ENCODE measurements around the gene SLC35F1.
"Not testable (repeated sequence)": the region's sequence is repeated elsewhere in the genome, so short reads cannot be mapped to it uniquely, and the experiment has no call there.

The SLC35F1 gene

DNA sequence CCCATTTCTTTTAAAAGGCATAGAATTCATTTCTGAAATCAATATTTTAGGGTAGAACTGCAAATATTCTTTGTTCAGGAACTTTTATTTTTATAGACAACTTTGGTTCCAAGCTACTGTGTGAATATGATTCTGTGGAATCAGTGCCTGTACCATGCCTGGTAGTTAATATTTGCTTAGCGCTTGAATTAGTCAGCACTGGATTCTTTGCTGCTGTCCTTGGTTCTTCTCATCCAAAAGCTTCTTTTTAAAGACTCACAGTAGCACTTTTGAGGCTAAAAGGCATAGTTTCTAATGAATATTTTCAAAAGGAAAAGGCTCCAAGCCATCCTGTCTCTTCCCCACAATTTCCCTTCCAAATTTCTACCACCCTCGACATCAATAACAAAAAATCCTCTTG lies 109.5 kb downstream of the SLC35F1 start:
- no peak for DNase-seq

DNA sequence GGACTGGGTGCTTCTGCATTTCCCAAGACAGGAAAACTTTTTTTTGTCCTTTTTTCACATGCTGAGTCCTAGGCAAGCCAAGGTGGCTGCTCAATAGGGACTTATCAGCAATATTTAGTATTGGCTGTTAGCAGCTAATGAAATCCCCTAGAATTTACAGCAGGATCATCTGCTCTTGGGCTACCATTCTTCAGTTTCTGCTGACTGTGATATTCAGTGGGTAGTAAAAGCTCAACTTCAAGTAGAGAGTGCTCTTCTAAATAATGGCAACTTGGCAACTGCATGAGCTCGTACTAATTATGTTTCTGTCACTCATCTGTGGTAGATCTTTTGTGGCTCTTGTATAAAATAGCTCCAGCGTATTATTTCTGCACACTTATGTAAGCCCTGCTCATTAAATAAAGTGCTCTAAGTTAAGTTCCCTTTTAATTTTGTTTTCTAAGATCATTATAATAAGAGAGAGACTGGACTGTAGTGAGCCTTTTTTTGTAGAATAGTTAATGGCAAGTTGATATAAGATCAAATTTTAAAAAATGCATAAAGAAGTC lies 110.3 kb downstream of the SLC35F1 start:
- DNase-seq: no peak

DNA sequence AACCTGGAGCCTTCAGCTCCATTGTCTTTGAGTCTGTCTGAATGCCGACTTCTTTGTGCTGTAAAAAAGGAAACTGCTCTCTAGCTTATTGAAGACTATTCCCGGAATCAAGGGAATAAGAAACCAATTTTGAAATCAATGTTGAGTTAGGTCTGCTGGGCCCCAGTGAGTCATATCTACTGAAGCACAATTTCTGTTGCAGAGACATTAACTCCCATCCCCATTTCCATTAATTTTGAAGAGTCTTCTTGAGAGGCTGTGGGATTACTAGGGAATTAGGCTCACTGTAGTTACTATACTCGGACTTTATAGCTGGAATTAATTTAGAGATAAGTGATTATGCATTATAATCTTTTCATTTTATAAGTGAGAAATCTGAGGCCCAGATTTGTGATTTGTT lies 116.7 kb downstream of the SLC35F1 start:
- no peak for DNase-seq

DNA sequence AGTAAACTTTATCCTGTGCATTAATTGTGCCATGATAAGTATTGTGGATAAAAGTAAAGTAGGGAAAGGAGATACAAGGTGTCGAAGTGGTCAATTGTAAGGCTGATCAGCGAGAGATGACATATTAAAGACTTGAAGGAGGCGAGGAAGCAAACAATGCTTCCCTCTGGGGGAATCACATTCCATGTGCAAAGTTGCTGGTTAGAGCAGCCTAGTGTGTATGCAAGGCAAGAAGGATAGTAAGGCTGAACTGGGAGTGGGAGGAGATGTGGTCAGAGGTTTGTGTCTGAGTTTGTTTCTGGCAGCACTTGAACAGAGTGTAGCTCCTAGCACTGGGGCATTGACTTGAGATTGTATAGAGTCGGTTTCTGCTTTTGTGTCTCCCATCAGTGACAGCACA lies 122.9 kb downstream of the SLC35F1 start:
- DNase-seq: no peak

DNA sequence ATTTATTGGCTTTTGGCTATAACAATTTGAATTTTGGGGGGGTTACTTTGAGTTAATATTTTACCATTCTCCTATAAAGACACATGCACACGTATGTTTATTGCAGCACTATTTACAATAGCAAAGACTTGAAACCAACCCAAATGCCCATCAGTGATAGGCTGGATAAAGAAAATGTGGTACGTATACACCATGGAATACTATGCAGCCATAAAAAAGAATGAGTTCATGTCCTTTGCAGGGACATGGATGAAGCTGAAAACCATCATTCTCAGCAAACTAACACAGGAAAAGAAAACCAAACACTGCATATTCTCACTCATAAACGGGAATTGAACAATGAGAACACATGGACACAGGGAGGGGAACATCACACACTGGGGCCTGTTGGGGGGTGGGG lies 130.4 kb downstream of the SLC35F1 start:
- not testable (repeated sequence) for DNase-seq

DNA sequence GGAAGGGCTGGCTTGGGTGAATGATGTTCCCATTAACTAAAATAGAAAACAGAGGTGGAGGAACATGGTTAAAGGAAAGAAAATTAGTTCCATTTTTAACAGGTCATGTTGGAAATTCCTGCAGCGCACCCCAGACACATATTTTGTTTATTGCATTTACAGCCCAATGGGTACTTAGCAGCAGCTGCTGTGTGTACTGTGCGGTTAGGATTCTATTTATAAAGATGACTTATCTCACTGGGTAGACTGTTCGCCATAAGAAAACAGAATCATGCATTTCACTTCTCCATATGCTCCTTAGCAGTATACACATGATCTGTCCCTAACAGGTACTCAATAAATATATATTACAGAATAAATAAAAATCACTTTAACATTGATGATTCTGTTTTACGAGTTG lies 135.8 kb downstream of the SLC35F1 start:
- no peak for DNase-seq

DNA sequence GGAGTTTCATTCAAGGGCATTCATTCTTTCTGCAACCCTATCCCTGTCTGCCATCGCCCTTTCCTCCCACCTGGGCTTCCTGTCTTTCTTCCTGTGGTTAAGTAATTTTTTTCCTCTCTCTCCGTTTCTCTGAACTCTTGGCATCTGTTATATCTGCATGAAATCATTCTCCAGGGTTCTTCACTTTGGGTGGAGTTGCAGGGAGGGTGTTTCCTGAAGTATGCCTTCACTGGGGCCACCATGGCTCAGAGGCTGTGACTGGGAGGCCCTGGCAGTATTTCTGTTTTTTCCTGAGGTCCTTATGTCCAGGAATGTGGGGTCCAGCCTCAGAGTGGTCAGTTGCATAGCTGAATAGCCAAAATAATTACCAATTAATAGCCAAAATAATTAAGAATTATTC lies 137.2 kb downstream of the SLC35F1 start:
- DNase-seq: no peak

DNA sequence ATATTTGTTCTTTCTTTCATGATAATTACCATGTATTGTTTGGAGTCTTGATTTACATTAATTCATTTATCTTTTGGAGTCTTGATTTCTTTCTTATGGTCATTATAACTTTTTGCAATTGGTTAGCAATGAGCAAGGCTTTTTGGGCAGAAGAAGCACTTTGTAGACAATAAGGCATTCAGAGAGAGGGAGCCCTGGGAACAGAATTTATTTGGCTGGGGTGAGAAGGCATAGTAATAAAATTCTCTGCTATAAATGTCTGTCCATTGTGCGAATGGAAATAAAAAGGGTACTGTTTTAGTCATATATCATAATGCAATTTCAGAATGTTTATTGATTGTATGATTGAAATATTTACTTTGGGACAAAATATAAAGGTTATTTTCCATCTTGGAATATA lies 147.0 kb downstream of the SLC35F1 start:
- no peak for DNase-seq

DNA sequence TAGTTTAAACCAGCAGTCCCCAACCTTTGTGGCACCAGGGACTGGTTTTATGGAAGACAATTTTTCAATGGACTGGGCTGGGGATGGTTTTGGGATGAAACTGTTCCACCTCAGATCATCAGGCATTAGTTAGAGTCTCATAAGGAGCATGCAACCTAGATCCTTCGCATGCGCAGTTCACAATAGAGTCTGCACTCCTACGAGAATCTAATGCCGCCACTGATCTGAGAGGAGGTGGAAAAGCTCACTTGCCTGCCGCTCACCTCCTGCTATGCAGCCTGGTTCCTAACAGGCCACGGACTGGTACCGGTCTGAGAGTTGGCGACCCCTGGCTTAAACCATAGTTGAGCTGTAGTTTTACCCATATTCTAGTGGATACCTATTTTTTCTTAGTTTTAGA lies 154.6 kb downstream of the SLC35F1 start:
- DNase-seq: no peak

DNA sequence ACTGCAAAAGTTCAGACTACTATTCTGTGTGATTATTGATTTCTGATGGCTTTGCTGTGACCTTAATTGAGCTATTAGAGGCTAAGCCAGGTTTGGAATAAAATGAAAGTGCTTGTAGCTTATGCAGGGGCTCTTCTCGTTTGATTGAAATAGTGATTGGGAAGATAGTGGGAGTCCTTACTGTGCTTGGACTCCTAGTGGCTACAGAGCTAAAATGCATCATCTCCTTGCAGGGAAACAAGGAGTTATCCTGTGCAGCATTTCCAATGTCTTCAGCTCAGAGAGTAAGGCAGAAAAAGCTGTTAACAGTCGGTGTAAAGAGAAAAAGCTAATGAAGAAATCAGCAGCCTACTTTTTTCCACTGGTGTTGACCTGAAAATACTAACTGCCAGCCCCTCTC lies 173.5 kb downstream of the SLC35F1 start:
- DNase-seq: no peak

DNA sequence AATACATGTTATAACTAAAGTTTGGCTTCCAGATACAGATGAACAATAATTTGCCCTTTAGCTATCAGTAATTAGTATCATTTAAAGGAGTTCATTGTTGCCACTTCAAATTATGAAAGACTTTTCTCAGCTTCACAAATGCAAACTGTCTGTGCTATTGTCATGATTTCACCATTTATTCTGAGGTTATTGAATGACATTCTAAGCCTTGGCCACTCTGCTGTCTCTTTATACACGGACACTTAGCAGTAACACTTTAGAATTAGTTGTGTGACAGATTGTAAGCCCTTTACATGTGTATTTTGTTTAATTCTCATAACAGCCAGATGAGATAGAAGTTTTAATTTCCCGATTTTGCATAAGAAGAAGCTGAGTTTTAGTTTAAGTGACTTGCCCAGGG lies 176.6 kb downstream of the SLC35F1 start:
- no peak for DNase-seq

DNA sequence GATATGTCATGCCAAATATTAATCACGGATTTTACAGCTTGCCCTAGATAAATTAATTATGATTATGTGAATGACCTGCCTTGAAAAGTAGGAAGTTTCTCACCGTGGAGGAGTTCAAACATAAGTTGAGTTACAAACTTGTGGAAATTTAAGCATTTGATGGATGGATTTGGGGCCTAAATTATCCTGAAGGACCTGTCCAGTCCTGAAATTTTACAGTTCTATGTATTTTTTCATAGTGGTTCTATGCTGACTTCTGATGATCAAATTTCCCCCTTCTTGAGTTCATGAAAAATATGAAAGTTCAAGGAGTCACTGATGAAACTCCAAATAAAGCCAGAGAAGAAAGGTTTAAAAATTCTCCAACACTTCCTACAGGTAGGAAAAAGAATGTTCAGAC lies 178.6 kb downstream of the SLC35F1 start:
- DNase-seq: no peak

DNA sequence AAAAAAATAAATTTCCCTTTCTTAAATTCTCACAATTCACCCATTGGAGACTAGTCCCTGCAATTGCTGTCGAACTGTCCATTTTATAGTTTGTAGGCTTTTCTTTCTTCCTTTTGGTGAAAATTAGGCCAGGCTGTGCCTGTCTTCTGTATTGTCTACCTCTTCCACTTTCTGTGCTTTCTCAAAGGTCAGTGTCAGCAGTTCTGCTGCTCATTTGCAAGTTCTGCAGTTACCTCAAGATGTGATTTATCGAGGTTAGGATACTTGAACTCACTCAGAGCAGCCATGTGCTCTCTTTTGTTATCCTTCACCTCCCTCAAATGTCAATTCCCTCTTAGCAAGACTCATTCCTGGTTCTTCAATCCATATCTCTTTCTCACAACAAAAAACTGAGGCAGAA lies 179.1 kb downstream of the SLC35F1 start:
- DNase-seq: no peak

DNA sequence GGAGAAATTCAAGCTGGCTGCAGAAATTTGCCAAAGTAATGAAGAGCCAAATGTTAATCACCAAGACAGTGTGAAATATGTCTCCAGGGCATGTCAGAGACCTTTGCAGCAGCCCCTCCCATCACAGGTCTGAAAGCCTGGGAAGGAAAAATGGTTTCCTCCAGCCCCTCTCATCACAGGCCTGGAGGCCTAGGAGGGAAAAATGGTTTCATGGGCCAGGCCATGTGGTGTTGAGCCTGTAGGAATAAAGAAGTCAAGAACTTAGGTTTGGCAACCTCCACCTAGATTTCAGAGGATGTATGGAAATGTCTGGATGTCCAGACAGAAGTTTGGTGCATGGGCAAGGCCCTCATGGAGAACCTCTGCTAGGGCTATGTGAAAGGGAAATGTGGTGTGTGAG lies 185.0 kb downstream of the SLC35F1 start:
- DNase-seq: no peak

DNA sequence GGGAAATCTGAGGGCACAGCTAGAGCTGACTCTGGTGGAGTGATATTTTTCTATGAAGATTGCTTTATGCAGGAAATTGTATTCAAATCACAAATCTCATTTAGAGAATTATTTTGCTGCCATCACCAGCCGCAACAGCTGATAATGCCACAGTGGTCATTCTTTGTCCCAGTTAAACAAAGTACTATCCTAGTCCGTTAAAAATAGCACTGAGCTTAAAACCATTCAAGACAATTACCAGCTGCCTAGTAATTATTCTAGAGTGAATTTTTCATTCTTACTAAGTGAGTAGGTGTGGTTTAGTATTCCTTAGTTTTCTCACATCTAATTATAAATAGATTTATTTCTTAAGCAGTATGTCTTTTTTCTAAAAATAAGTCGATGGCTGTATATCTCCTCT lies 190.5 kb downstream of the SLC35F1 start:
- DNase-seq: no peak

DNA sequence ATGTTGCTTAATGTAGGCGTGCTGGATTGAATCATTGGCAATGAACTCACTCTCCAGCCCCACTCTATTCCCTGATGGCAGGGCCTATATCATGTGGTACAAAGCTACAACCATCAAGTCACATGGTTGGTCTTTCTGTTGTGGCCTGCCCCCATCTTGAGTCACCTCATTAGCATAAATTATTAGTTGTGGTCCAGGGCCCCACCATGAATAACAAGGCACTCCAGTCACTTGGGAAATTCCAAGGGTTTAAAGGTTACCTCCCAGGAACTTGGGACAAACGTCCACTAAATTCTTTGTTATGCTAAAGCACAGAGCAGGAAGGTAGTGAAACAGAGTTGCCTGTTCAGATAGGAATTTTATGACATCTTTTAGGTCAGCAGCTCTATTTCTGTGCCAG lies 193.7 kb downstream of the SLC35F1 start:
- DNase-seq: no peak

DNA sequence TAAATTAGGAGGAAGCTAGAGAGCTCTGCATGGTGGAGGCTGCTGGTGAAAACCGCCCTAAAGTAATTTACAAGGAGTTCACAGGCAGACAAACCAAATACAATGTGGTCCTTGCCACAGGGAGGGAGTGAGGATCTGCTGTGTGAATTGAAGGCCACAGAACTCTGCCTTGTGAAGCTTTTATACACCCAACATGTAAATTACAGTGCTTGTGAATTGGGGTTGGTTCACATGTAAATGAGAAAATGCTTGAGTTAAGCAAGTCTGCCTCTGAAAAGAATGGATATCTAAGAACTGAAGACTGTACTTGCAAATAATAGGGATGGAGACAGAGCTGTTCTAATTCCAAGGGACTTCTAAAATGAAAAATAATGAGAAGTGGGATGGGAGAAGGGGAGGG lies 194.2 kb downstream of the SLC35F1 start:
- no peak for DNase-seq

DNA sequence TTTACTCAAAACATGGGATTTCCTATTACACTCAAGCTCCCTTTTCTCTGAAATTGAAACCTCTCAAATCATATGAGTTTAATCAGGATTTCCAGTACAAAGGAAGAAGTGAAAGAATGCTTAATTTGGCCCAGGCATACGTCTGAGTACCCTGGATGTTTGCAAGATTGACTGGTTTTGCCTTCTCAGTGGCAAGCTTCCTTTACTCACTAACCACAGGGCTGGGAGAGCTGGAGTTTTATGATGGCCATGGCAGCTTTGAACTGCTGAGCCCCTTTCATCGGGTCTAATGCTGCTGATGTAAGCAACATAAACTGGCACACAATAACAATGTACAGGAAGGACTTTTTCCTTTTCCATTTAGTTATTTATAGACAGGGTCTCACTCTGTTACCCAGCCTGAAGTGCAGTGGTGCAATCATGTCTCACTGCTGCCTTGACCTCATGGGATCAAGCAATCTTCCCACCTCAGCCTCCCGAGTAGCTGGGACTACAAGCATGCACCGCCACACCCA lies 194.8 kb downstream of the SLC35F1 start:
- DNase-seq: no peak

DNA sequence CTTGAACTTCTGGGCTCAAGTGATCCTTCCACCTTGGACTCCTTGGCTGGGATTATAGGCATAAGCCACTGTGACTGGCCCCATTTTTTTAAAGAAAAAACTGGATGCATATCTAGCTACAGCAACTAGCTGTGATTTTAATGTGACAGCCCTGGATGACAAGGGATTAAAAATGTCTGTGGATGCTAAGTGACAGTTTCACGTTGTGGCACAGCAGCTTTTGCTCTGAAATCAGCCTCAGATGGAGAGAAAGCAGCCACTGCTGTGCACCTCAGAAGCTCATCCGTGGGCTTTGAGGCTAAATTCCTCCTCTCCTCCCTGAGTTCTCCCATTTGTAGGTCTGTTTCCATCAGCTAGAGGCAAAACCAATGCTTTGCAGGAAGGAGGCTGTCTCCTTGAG lies 195.3 kb downstream of the SLC35F1 start:
- DNase-seq: no peak

DNA sequence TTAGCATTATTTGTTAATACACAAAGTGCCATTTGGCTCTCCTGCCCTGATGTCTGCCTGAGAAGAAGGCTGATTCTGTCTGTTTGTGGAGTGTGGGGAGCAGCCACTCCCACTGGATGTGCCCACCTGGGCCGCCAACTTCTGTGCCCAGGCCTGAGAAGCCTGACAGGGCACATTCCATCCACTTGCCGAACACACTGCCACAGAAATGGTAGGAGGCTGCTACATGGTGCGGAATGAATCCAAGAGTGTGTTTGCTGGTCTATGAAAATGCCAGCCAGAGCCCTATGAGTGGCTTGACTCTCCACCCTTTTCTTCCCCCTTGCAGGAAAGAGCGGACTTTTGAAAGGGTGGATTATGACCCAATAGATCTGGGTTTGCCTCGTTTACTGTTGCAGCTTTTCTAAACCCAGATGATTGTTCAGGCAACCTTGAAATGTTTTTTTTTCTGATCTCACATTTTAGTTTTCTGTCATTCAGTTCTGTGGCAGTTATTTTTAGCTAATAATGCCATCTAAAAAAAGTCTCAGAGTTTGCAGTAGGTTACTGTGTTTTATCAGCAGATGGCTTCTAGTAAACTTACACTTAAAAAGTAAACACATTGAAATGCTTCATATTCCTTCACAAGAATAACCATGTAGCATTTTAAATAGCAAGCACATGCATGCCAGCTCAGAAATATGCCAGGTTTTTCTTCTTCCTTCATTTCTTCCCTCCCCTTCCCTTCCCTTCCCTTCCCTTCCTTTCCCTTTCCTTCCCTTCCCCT lies 196.5 kb downstream of the SLC35F1 start:
- DNase-seq: no peak

DNA sequence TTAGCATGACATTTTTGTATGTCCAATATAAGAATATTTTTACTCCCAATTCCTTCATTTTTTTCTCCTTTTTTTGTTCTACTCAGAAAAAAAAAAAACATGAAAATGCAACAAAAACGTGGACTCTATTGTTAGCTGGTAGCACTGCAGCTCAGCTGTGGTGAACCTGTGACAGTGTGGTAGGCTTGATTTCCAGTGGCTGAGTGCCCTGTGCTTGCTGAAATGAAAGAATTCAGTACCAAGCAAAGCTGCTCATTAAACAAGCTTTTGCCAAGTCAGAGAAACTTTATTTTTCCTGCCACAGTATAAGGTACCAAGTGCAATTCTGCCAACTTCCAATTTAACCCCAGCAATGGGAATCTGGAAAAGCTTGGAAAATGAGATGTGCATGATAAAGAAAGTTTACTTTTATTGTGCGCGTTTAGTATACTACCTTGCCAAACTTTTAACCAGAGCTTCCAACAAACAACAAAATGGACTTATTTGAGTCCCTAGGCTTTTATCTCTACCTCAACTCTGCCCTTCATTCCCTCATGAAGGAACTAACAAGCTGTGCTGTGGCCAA lies 215.2 kb downstream of the SLC35F1 start:
- DNase-seq: no peak

DNA sequence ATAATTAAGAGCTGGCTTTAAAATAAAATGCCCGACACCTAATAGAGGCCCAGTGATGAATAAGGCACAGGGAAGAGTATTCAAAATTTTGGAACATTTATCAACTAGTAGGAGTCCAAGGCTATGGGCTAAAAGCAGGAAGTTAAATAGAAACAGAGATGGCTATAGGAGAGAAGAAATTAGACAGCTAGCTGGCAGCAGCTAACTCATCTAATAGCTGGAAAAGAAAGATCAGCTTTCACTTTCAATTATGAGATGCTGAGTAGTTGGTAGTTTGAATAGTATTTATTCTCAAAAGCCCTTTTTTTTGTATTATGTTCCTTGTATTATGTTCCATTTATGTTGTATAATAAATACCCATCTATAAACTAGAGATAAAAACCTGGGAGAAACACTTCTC lies 215.7 kb downstream of the SLC35F1 start:
- no peak for DNase-seq

DNA sequence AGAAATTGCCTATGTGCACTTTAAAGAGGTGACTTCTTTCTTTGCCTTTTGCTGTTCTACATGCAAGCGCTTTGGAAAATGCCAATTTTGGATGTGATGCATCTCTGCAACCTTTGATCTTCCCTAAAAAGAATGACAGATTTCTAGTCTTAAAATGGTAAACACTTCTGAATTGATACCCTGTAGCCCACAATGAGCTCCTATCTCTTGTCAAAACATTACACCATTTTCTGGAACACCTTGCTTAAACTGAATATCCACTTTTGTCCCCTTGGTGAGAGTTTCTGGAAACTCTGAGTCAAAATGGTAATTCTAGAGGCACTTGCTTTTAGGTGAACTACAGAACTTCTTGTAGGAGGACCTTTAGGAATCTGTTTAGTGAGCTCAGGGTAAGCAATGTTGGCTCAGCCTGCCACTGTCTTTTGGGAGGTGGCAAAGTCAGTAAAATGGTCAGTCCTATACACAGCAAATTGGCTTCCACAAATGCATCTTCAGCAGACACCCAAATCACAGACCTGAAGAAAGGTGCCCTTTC lies 216.5 kb downstream of the SLC35F1 start:
- no peak for DNase-seq

DNA sequence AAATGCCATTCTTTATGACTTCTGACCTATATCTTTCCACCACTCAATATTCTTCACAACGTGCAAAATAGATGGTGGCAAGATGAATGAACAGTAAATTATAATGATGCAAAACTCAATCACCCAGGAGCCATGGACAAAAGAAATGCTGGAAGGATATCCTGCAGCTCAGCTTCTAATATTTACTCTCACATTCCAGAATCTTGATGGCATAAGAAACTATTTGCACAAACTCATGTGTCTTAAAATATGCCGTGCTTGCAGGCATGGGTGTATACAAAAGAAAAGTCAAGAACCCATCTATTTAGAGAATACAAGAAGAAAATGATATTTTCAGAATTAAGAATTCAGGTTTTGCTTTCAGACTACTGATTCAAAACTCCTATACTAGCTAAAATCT lies 217.8 kb downstream of the SLC35F1 start:
- DNase-seq: no peak
